GM04504 (cell line): ENCODE results near the gene TXNRD2.

Source experiments
- DNase-seq: peaks from one replicate; pipeline ENCODE4 v3.0.0-alpha.2; 2012; ENCODE audit warnings: low read depth

Gene TXNRD2

GRCh38 chr22:19875531-19876313 lies 65.9 kb downstream of the TXNRD2 start:
- no peak for DNase-seq

DNA sequence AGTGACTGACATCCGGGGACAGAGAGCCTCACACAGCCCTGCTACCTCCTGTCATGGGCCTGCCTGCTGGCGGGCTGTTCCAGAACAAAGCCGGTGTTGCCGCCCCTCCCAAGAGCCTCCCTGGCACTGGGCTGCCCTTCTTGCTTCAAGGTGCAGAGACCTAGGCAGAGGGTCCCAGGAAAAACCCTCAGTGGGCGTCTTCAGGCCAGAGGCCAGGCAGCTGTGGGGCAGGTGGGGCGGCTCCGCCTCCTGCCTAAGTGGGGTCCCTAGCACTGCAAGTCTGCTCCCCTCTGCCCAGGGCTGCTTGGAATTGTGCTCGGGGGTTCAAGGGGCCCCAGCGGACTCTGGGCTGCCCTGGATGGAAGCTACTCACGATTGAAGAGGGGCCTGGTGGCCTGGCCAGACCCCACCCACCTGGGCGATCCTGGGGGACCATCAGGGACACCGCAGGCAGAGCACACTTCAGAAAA lies 66.5 kb downstream of the TXNRD2 start:
- no peak for DNase-seq

DNA sequence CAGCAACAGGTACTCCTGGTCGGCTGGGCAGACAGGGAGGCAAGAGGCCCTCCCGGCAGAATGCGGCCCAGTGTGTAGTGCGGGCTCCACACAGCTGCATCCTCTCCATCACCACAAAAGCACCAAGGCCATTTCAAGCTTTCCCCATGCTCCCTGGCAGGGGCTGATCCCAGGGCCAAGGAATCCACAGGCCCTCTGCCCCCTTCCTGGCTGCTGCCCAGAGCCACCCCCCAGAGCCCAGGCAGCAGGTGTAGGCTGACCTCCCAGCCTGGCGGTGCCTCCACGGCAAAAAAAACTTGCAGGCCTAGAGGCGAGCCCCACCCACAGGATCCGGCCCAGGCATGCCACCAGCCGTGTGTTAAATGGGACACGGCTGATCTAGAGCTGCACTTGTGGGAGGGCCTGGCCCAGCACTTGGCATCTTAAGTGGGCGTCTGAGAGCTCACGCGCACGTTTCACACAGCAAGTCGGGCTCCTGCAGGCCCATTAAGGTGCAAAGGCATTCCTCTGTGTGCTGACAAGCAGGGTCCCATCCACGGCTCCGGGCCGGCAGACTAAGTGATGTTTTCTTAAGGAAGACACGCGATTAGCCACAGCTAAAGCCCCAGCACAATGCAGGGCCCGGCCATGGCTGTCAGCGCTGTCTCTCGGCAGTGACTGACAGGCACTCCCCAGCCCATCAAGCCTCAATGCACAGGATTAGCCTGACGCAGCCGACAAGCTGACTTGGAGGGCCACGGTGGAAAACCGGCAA lies 67.1 kb downstream of the TXNRD2 start:
- no peak for DNase-seq

- DNase-seq = no peak
Observed at GRCh38 chr22:19873960-19874306, 67.7 kb downstream of the TXNRD2 start.

DNA sequence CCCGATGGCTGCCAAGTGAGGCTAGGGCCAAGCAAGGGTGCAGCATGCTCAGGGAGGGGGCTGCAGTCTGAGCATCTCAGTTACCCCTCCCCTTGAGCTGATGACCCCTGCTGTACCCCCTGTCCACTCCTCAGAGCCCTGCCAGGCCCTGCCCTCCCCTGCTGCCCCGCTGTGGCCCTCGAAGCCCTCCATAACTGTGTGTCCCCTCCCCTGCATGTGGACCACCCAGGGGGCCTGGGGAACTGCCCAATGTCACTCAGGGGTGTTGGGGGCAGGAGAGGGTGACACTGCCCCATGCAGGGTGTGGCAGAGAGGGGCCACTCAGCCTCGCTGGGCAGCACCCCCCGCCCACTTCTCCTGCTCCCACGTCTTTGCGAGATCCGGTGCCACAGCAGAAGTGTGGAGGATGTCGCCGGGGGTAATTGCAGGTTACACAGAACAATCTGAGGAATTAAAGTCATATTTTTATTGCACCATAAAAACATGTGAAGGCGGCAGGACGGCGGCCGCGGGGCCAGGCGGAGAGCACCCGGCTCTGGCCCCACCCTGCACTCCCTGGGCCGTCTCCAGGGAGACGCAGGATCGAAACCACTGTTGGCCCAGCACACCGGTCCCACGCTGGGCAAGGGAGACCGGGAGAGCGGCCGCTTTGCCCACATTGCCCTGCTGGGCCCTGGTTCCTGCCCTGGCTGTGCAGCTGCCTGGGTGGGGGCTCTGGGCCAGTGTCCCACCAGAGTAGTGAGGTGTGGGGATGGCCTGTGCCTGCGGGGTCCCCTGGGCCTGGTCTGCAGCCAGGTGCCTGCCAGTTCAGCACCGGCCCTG lies 68.3 kb downstream of the TXNRD2 start:
- no peak for DNase-seq

- DNase-seq = no peak
Observed at GRCh38 chr22:19872779-19873137, 68.9 kb downstream of the TXNRD2 start.

DNA sequence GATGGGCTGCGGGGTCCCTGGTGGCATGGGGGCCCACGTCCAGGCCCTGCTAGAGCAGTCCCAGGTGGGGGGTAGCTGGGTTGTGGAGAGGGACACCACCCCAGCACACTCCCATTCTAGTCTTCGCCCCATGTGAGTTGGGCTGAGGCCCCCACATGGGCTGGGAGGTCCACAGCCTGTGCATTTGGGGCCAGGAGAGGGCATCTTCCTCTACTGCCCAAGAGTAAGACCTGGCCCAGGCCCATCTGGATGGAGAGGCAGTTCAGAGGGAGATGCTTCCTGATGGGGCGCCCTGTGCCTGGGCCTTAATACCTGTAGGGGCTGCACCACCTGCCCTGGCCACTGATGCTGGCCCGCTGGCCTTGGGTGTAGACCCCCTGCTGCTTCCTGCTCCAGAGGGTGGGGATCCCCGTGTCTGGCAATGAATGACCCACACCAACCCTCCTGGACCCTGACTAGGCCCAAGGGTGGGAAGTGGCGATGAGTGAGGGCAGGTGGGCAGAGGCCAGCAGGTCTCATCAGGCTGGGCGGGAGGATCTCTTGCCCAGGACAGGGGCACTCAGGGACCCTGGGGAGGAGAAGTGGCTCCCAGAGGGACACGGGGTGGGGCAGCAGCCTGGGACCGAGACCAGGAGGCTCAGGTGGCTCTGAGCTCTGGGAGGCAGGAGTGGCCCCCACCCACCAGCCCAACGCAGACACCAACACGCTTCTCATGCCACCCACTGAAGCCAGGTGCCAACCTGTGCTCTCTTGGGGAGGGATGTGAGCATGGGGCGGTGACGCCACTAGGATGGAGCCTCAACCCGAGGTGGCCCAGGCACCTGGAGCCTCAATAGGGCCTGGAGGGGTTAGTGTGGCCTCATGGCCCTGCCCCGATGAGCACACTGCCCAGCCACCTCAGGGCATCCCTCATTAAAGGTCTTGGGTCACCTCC lies 69.5 kb downstream of the TXNRD2 start:
- no peak for DNase-seq

DNA sequence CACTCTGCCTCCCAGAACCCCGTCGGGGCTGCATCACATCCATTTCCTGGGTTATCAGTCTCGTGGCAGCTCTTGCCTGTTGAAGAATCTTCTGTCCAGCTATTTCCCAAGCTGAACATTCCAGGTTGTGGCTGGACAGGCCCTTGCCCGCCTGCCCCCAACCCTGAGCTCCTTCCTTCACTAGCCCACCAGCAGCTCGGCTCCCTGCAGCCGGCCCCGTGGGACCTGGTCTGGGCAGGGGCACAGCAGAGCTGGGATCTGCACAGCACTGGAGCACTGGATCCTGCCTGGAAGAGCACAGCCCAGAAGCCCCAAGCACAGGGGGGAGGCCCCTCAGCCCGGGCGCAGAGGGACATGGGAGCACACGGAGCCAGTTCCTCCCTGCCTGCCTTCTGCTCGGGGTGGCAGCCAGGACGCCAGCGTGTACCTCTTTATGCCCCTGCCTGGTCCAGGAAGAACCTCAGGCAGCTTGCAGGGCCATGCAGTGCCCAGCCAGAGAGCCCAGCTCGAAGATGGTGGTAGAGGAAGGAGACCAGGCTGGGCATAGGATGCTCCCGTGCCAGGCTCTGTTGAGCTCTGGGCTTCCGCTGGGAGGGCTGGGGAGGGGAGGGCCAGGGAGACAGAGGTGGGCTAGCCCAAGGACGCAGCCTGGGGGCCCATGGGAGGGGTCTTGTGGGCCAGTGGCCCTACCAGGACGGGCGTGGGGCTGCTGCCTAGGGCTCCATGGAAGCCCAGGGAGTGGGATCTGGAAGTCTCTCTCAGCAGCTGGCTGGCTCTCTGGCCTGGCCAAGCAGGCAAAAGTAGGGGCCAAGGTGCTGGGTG lies 70.4 kb downstream of the TXNRD2 start:
- no peak for DNase-seq

DNA sequence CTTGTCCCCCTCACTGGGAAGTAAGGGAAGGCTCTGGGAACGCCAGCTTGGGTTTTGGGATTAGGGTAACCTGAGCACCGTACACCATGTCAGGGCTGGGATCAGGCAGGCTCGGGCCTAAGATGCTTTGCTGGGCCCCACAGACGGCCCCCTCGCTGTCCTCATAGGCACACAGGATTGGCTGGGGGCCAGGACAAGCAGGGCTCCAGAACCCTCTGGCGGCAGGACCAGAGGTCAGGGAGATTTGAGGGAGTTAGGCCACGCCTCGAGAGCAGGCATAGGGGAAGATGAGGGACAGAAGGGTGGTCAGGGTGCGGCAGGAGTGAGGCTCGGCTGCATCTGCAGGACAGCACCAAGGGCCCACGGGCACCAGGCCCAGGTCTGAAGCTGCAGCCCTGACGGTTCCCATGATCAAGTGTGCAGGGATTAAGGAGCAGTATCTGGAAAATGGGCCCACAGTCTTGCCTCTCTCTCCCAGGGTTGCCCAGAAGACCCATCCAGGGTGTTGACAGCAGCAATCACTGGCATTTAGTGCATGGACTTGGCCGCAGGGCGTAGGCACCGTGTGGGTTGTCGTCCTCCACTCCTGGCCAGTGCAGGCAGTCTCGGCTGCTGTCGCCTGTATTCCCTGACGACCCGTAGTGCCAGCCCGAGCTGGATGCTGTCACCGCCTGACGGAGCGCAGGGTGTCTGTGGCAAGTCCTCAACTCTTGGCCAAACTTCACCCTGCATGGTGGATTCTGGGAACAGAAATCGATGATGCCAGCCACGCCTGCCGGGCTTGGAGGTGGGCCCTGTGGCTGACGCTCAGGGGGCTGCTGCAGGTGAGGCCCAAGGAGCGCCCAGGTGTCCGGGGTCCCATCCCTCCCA lies 71.2 kb downstream of the TXNRD2 start:
- no peak for DNase-seq

DNA sequence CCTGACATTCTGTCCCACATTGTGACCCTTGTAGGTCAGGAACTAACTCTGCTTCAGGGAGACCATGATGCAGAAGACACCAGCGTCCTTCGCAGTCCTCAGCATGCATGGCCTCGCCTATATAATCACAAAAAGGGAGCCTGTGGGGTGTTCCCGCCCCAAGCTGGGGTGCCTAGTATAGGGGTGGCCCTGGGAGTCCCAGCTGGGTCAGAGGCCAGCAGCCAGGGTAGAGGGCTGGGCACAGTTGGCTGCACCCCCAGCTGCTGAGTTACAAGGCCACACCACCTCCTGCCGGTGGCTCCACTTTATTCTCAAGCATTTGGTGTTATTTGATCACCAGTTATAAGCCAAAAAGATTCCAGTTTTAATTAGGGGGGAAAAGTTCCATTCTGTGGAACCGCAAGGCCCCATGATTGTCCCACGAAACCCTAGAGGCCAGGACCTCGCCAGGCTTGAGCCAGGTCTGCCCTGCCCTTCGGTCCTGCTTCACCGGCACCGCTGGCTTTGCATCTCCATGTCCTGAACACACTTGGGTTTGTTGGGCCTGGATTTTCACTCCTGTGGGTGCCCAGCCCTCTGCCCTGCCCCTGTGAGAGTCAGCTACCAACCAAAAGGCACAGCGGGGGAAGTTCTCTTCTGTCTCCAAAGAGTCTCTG lies 72.0 kb downstream of the TXNRD2 start:
- DNase-seq = no peak

GRCh38 chr22:19868773-19869471 lies 72.7 kb downstream of the TXNRD2 start:
- no peak for DNase-seq

DNA sequence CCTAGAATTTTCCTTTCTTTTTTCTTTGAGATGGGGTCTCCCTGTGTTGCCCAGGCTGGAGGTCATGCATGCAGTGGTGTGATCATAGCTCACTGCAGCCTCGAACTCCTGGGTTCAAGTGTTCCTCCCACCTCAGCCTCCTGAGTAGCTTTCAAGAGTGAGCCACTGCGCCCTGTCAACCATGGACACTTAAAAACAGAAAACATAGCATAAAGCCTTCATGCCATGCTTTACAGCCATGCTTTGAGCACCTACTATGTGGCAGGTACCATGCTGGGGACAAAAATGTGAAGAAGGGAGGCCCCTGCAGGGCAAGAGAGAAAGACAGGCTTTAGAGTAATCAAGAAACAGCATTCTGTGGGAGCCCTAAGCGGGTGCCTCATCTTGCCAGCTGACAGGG lies 73.3 kb downstream of the TXNRD2 start:
- no peak for DNase-seq

GRCh38 chr22:19867617-19868016 lies 74.0 kb downstream of the TXNRD2 start:
- DNase-seq = no peak

DNA sequence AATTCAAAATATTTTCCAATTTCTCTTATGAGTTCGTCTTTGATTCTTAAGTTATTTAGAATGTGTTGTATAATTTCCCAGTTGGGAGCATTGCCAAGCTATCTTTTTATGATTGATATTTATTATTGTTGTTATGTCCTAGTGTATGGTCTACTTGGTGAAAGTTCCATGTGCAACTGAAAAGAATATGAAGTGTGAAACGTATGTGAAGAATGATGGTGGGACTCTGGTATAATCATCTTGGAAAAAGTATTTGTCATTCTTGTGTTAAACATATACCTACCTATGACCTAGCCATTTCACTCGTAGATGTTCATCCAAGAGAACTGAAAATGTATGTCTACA lies 75.0 kb downstream of the TXNRD2 start:
- DNase-seq = no peak

DNA sequence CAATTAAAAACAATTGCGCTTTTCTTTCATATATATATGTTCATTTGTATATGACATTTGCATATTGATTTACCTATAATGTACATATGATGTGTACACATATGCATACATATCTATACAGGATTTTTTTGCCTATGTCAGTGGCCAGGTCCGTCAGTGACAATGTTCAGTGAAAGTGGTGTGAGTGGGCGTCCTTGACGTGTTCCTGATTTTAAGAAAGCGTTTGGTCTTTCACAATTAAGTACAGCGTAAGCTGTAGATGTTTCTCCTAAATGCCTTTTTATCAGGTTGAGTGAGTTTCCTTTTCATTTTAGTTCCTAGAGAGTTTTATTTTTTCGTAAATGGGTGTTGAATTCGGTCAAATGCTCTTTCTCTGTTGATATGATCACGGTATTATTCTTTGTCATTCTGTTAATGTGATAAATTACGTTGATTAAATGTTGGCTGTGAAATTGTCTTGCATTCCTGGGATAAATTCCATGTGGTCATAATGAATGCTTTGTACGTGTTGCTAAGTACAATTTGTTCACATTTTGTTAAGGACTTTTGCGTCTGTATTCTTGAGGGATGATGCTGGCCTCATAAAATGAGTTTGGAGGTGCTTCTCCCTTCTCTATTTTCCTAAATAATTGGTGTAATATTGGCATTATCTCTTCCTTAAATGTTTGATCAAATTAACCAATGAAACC lies 76.3 kb downstream of the TXNRD2 start:
- DNase-seq = no peak

GRCh38 chr22:19864538-19865106 lies 77.0 kb downstream of the TXNRD2 start:
- no peak for DNase-seq

GRCh38 chr22:19863571-19863970 lies 78.0 kb downstream of the TXNRD2 start:
- DNase-seq = no peak
